ENCODE results near the gene MYADML2. TPM values are rescaled to one million over a fixed set of nuclear protein-coding genes. Genes with fewer than 3 reads are reported as not detected.

The MYADML2 gene
- total RNA-seq, 2 donors from 2014 or later: not detected

GRCh38 chr17:81980707-81981343 is 33.8 kb upstream of the MYADML2 start:
- intact Hi-C loops (cut with DNase I): no loop called here
- DNase-seq (ENCODE audit: low spot score): no peak

- DNase-seq (ENCODE audit: low spot score): no peak
- intact Hi-C loops (cut with DNase I): no loop called here
These were observed 33.1 kb upstream of the MYADML2 start for GRCh38 chr17:81980122-81980521.

DNA sequence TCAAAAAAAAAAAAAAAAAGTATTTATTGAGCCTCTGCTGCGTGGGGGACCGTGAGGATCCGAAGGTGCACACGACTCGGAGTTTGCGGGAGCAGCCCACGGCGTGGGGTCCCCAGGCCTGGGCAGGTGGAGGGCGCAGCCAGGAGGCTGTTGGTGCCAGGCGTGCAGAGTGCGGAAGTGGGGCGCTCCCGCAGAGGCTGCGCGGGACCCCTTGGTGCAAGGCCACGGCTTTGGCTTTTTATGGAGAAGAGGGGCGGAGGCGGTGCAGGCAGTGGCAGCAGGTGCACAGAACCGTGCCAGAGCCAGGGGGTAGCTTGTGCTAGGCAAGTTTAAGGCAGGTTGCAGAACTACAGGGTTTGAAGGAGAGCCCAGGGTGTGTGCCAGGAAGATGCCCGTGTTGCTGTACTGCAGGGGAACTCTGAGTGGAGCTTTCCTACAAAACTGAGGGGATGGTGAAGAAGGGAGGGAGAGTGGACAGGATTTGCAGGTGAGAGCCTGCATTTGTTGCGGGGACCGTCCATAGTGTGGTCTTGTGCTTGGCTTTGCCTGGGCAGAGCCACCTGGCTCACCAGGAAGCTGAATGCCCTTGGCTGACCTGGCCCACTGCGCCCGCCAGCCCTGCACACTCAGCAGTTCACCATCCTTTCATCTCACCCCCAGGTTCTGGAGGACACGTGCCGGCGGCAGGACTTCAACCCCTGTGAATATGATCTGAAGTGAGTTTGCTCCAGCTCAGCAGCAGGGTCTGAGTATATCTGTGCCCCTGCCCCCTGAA is 31.7 kb upstream of the MYADML2 start:
- DNase-seq (ENCODE audit: low spot score): no peak
- intact Hi-C loops (cut with DNase I): no loop called here

GRCh38 chr17:81977211-81977808 is 30.3 kb upstream of the MYADML2 start, which contains the start of gene ASPSCR1:
ASPSCR1 (plus strand) TSS chr17:81977629; CDS start chr17:81977647, 18 bp downstream.
- peak; percentile 97 for DNase-seq (ENCODE audit: low spot score)
- intact Hi-C loops (cut with DNase I): no loop called here

GRCh38 chr17:81976332-81977210 is 29.5 kb upstream of the MYADML2 start:
- no peak for DNase-seq (ENCODE audit: low spot score)
- intact Hi-C loops (cut with DNase I): no loop called here

GRCh38 chr17:81973432-81973831 is 26.4 kb upstream of the MYADML2 start:
- intact Hi-C loops (cut with DNase I): no loop called here
- DNase-seq (ENCODE audit: low spot score): no peak

GRCh38 chr17:81968850-81969812 is 22.1 kb upstream of the MYADML2 start:
- intact Hi-C loops (cut with DNase I): no loop called here
- DNase-seq (ENCODE audit: low spot score): no peak

DNA sequence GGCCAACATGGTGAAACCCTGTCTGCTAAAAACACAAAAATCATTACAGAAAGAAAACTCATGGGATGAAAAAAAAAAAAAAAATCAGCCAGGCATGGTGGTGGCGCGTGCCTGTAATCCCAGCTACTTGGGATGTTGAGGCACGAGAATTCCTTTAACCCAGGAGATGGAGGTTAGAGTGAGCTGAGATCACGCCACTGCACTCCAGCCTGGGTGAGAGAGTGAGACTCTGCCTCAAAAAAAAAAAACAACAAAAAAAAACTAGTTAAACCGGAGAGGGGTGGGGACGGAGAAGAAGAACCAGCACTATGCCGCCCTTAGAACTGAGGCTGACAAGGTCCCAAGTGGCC is 21.3 kb upstream of the MYADML2 start:
- DNase-seq (ENCODE audit: low spot score): no peak
- intact Hi-C loops (cut with DNase I): no loop called here

DNA sequence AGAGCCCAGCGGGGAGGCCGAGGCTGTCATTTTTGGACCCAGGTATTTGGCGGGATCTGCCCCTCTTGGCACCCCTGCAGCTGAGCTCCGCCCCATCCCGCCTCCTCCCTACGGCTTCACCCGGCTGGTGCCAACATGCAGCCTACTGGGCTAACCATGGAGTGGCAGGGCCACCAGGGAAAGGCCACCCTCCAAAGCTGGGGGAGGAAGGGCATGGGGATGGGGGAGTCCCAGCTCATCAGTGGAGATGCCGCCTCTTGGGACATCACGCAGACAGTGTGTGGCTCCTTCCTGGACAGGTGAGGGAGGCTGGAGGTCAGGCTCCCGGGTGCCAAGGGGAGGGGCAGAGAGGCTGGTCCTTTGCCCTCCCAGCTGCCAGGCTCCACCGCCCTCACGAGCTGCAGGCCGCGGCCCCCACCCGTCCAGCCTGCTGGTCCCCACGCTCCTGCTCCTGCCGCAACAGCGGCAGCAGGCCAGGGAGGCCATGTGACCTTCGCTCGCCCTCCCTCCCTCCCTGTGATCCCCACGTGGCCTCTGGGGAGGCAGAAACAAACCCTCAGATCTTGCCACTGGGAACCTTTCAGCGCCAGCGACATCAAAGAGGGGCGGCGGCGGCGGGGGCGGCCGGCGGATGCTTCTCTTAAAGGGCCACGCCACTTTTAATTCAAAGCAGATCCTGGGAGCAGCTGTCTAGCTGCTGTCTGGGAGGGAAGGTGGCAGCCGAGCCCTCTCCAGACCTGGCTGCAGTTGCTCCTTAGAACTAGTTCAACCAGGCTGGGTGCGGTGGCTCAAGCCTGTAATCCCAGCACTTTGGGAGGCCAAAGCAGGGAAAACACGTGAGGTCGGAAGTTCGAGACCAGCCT is 20.7 kb upstream of the MYADML2 start:
- peak; percentile 89 for DNase-seq (ENCODE audit: low spot score)
- intact Hi-C loops (cut with DNase I): no loop called here

- intact Hi-C loops (cut with DNase I): no loop called here
- DNase-seq (ENCODE audit: low spot score): no peak
These were observed 20.2 kb upstream of the MYADML2 start for GRCh38 chr17:81967244-81967532.

DNA sequence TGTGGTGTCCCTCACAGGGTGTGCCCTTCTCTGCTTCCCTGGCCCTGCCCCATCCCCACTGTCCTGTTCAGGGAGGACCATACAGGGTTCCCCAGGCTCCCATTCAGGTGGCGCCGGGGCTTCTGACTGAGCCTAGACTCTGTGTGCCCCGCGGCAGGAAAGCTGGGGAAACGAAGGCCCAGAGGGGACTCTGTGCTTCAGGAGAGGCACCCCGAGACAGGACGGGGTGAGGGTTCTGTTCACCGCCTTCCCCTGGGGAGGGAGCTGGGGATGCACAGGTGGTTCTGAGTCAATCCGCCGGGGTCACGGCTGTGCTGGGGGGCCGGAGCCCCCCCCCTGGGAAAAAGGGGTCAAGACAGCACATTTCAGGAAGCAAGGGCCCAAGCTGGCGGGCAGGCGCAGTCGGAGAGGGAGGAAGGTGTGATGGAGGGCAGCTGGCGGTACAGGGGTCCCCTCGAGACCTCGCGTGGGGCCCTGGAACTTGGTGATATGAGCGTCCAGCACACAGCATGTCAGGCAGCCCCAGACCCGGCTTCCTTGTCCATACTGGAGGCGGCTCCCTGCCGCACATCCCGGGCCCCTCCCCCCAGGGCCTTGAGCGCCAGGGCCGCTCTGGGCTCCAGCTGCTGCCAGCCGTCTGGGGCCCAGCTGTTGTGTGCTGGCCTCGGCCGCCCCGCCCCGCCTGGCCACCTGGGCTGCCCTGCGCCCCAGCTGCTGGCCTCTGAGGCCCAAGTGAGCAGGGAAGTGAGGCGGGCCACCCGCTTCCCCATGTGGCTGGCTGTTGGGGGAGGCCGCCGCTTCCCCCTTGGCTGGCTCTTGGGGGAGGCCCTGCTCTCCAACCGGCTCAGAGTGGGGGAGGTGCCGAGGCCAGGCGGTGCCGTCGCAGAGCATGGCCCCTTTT is 19.6 kb upstream of the MYADML2 start:
- no peak for DNase-seq (ENCODE audit: low spot score)
- intact Hi-C loops (cut with DNase I): no loop called here

GRCh38 chr17:81964081-81964849 is 17.2 kb upstream of the MYADML2 start:
- no peak for DNase-seq (ENCODE audit: low spot score)

DNA sequence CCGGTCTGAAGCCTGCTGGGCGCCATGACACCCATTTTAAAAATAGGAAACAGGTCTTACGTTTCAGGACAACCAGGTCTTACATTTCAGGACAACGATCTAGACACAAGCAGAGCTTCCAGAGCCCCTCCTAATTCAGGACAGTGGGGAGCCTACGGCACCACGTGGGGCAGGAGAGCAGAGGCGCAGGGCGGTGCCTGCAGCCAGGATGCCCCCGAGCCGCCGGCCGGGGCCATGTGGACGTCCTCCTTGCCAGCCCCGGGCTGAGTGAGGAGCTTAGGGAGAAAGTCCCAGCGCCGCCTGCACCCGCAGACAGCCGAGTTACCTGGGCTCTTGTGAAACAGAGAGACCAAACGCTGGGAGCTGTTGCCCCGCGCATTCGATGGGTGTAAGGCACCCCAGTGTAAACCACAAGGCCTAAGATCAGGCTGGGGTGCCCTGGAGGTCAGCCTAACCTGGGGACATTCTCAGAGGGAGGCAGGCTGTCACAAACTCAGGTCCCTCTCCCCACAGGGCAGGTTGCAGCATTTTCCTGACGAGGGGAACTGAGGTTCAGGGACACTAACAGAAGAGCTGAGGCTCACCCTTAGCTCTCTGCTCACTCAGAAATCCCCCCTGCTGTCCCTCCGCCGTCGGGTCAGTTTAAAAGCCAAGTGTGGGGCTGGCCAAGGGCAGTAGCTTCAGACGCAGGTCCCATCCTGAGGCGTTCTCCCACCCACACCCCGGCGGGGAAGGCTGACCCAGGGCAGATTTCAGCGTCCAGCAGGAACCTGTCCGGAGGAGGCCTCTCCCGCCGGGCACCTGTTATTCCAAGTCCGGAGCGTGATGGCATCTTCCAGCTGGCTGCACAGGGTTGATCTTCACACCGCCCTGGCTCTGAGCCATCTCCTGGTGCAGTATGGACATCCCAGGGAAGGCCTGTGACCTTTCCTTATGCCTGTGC is 15.7 kb upstream of the MYADML2 start:
- intact Hi-C loops (cut with DNase I): no loop called here
- no peak for DNase-seq (ENCODE audit: low spot score)

More at GRCh38 chr17:81964081-81964849, 17.2 kb upstream of the MYADML2 start:
- intact Hi-C loops (cut with DNase I): no loop called here

DNA sequence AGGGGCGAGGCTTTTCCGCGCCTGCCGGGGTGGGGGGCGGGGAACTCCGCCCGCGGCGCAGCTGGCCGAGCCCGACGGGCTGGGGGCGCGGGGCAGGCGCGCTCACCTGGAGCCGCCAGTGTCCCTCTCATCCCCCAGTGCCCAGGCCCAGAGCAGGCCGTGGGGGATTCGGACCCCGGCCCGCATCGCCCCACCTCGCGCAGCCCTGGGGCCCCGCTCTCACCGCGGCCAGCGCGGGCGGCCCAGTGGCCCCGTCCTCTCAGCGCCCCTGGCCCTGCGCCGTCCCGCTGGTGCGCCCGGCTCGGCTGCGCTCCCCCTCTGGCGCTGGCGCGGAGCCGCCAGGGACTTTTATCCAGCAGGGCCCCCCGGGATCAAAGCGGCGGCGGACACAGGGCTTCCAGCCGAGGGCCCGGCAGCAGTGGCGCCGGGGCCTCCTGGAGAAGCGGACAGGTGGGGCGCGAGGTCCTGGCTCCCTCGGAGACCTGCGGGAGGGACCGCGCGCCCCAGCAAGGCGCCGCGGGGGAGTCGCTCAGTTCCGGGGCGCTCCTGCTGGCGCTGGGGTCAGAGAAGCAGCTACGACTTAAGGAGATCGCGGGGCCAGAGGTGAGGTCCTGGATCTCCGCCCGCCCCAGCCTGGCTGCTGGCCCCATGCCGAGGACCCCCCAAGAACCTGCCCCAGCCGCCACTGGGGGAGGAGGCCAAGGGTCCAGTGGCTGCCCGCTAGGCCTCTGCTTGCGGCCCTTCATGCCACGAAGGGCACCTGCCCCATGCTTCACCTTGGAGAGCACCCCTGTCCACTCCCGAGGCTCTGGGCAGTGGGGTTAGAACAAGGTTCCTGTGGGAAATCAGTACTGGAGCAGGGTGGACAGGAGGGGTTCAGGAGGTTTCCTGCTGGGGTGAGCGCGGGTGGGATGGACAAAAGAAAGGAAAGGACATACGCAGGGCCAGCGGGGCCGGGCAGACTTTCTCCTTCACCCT is 14.8 kb upstream of the MYADML2 start:
- intact Hi-C loops (cut with DNase I): no loop called here
- no peak for DNase-seq (ENCODE audit: low spot score)
